HTERT RPE-1 (cell line): ENCODE data around the gene ZFP64.
"Not testable (repeated sequence)": the region's sequence is repeated elsewhere in the genome, so short reads cannot be mapped to it uniquely, and the experiment has no call there.

Experiments
- in situ Hi-C: fragments of 300-500 bp; cut with MboI; formaldehyde crosslinking; loops from 4 replicates; pipeline ENCODE4 v1.14.3; 2020; ENCODE audit warnings: low sequenced_read_pairs

Gene ZFP64

DNA sequence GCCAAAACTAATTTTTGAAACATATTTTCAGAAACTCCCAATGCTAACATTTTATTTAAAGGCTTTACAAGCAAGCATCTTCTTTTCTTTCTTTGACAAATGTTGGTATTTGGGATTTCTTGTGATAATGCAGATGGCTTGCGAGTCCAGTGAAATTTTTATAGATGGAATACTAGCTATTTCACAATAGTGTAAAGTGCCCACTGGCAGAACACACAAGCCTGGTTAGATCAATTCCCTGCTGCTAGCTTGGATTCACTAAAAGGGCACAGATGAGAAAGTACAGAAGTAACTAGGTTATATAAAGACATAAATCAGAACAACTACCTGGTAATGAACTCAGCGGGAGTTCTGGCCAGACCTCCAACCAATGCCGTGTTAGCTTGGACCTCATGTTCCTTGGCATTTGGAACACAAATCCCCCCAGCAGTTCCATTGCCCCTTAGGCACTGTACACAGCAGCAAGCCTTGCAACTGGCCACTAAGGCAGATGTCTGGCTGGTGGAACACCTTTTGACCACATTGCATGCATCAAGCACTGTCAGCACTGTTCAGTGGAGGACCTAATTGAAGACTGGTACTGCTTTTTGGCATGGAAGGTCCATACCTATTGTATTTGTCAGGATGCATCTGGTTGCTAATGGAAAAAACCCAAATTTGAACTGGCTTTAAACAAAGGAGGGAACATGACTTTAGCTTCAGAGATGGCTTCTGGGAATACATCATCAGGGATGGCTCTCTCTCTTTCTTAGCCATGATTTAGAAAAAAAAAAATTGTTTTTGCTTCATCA, 15.6 kb upstream of the ZFP64 start:
- in situ Hi-C loops = no loop called here

DNA sequence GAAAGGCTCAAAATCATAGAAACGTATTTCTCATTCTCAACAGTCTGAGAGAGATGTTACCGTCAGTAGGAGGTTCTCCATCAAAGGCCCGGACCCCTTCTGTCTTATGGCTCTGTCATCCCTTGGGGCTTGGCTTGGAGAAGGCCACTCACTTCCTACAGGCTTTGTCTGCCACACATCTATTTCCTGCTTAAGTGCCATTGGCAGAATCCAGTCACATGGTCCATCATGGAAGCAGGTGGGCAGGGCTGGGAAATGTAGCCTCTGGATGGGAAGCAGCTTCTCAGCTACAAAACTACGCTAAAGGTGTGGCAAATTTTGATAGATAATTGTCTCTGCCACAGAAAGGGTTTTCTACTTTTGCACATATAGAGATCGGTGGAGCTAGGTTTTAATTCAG, 12.6 kb upstream of the ZFP64 start:
- in situ Hi-C loops = no loop called here

DNA sequence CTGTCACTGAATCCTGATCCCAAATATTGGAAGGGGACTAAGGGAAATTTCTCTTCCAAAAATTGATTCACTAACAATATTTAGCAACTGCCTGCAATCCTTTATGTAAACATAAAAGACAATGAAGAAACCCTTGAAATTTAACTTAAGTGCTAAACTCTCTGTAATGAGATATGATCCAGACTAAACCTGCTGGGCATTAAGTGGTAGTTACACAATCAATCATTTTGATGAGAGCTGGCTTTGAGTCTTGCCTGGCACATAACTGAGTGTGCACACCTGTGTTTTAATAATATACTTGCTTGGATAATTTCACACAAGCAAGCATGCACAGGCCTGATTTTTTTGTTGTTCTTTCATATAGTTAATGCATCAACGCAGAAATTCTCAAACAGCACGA, 9.8 kb upstream of the ZFP64 start:
- in situ Hi-C loops = no loop called here

DNA sequence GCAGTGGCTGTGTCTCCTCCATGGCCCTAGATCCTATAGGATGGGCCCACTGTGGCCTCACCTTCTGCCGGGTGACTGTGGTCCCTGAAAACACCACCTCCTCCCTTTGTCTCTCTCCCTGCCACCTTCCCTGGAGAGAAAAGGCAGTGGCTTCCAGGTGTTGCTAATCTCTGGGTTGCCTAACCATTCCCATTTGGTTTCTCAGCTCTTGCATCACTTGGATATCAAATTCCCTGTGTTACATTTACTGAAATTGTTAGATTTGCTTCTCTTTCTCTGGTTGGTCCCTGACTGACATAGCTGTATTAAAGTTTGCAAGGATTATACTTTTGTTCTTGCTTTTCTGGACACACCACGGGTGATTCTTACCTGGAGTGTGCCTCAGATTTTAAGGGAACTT, 9.3 kb upstream of the ZFP64 start:
- in situ Hi-C loops = no loop called here

DNA sequence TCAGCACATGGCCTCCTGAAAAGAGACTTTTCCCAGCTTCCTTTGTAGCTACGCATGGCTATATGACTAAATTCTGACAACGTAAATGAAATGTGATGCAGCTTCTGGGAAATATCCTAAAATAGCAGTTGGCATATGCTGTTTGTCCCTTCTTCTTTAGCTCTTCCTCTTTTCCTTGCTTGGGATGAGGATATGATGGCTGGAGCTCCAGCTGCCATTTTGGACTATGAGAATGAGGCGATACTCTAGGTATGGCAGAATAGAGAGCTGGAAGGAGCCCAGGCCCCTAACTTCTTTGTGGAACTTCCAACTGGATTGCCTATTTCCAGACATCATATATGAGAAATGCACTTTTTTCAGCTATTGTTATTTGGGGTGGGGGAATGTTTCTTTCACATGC, 5.3 kb upstream of the ZFP64 start:
- in situ Hi-C loops = no loop called here

DNA sequence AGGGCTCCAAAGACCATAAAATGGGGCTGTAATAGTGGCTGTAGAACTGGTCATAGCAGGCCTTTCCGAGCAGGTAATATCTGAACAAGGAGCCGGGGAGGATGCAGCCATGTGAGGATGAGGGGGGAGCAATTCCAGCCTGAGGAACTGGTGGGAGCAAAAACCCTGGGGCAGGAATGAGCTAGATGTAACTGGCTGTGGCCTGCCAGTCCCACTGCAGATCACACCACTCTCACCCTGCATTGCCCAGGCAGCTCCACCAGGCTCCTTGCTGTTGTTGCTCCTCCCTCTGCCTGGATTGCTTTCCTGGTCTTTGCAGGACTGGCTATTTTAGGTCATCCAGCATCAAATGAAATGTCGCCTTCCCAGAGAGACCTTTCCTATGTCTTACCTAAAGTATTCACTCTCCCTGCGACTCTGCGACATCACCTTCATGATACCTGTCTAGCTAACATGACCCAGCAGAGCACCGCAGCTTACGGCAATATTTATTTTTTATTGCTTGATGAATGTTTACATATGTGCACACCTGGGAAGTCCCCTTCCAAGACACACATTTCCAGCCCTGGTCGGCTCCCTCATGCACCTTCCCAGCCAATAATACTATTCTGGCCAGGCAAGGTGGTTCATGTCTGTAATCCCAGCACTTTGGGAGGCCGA, 2.4 kb upstream of the ZFP64 start:
- in situ Hi-C loops = no loop called here

DNA sequence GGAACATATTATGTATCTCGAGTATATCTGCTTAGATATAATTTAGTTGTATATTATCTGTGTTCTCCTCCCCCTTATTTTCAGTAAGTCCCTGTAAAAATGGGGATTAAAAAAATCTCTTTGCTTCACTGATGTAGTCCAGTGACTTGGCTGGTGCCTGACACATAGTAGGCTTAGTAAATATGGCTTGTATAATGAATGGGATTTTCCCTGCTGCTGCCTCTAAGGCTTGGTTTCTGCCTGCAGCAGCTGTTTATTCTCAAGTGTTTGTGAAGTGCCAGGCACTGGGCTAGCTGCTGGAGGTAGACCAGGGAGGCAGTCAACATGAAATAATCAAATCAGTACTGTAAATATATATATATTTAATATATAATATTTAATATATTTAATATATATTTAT, 1.6 kb upstream of the ZFP64 start:
- in situ Hi-C loops = no loop called here

DNA sequence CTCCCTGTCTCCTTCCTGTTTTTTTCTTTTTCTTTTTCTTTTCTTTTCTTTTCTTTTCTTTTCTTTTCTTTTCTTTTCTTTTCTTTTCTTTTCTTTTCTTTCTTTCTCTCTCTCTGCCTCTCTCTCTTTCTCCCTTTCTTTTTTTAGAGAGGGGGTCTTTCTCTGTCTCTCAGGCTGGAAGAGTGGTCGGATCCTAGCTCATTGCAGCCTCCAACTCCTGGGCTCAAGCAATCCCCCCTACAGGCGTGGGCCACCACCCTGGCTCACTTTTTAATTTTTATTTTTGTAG, 1.1 kb upstream of the ZFP64 start:
- in situ Hi-C loops = not testable (repeated sequence)

DNA sequence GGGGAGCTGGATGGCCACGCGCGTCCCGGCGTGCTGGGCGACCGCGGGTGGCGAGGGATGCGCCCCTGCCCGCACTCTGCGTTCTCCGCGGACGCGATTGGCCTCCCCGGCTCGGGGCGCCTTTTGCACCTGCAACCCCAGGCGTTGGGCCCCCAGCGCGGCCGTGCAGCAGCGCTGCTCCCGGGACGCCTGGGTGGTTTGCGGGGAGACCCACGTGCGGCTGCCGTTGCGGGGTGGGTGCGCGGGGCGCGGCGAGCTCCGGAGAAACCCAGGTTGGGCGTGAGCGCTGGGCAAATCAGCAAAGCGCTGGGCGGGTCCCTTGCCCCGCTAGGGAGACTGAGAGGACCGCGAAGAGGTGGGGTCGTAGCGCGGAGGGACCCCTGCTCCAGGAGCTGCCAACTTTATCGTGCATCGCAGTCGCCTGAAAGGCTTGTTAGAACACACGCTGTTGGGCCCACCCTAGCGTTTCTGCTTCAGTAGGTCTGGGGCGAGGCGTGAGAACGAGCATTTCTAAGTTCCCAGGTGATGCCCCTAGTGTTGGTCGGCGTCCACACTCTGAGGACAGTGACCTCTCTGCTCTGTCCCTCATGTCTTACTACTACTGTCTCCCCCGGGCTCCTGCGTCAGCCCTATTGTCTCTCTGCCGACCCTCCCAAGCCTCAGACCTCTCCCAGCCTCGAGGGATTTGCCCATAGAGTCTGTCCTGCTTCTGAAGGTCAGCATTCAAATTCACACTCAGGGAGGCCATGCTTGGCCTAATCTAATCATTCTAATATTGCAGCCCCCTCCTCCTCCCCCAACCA, 538 bp upstream of the ZFP64 start:
- in situ Hi-C loops = no loop called here

DNA sequence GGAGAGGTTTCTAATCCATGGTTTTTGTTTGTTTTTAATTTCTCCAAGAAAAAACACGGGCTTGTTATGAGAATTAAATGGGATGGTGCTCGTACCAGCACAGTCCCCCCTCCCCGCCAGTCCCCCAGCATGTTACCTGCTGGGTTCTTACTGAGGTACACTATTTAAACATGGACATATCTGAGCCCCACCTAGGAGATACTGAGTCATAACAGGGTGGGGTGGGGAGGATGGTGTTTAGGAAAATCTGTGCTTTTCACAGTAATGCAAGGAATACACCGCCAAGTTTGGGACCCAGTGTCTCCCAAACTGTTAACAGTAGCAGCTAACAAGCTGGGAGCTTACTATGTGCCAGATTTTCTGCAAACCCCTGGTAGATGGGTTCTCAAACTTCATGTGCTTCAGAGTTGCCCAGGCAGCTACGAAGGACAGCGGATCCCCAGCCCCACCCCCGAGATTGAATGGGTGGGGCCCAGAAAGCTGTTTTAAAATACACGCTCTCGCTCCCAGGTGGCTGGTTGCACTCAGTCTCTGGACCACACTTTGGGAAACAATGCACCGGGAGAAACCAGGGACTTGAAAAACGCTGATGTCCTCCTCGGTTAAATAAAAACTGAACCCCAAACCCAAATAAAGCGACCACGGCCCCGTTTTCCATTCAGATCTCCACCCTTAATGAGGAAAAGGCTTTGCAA, 995 bp downstream of the ZFP64 start:
- in situ Hi-C loops = no loop called here

DNA sequence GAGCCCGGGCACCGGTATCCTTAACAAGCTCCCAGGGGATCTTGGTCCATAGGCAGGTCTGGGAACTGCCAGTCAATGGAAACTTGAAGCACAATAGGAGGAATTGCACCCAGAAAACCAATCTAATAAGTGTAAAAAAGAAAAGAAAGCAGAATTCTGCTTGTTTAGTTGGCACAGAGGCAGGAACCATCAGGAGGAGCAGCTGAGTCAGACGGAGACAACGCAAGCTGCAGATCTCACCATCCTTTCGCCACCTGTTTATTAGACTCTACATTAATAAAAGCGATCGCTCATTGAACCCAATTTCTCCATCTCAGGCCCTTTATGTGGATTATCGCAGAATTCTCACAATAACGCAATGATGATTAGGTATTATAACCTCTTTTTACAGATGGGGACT, 9.8 kb downstream of the ZFP64 start:
- in situ Hi-C loops = no loop called here

DNA sequence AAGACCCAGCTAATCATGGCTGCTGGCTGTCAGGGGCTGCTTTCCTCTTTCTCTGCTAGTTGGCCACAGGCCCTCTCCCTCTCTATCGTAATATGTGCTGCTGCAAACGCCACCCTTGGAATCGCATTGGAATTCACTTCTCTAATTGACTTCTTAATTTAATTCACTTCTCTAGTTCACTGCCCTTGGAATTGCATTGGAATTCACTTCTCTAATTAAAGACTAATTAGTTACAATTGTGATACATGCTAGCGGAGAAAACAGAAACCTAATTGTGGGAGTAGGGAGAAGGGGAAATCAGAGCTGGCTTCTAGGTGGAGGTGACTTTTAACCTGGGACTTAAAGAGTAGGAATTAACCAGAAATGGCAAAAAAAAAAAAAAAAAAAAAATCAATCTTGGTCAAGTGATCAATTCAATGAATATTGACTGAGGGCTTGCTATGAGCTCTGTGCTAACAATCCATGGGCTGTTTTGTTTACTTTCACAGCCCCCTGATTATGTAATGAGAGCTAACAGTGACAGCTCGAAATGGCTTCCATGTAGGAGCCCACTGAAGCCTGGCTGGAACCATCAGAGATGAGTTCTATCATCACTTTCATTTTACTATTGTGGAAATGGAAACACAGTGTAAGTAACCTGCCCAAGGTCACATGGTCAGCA, 11.3 kb downstream of the ZFP64 start:
- in situ Hi-C loops = no loop called here

DNA sequence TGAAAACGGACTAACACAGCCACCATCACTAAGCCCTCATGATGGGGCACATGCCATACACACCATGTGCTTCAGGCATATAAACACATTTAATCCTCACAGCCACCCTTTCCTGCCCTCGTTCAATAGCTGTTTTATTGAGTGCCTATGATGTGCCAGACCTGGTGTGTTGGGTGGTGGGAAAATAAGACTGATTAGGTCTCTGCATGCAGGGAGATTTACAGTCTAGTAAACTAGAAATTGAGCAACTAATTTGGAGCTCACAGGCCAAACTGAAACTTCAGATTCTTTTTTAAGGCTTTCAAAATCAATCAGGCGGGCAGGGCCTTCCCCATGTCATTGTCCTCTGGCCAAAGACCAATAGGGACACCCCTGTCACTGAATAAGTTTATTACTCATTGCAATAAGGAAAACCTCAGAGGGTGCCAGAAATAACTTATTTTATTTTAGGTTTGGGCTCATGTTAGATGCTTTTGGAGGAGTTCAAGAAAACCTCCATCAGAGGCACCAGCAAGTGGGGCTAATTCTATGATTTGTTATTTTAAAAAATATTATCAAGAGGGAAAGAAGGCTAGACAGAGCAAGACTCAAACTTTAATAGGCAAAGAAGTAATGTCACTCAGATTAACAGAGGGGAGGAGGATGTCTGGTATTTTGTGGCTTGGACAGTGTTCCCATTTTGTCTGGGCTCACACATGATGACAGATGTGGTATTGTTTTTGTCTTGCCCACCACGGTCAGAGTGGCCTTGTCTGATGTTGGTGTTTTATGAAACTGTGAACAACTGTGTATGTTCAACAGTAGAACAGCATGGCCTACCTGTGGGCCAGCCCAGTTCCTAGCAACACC, 12.0 kb downstream of the ZFP64 start:
- in situ Hi-C loops = no loop called here

DNA sequence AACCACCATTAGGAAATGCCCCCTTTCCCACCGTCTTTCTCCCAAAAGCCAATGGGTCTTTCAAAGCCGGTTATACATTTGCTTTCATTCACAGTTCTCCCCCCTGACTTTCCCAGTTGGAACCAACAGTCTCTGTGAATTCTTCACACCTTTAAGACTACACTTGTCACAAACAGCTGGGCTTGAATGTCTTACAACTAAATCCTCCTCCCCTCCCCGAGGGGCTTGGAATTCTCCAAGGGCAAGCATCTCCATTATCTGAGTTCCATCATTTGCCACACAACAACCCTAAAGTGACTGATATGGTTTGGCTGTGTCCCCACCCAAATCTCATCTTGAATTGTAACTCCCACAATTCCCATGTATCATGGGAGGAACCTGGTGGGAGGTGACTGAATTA, 12.9 kb downstream of the ZFP64 start:
- in situ Hi-C loops = no loop called here

DNA sequence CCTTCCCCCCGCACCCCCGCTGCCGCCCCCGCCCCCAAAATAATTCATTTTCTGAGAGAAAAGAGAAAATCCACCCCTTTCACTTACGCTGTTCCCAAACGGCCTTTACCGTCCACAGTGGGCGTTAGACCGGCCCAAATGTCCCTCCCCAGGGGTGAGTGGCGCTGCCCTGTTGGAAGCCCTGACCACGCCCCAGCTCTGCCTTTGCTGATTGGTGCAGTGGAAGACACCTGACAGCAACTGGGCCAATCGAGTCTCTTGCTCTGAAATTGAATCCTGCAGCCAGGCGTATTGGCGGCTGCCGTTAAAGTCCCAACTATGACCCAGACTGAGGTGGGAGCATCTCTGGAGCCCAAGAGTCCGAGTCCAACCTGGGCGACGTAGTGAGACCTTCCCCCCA, 15.7 kb downstream of the ZFP64 start:
- in situ Hi-C loops = no loop called here

DNA sequence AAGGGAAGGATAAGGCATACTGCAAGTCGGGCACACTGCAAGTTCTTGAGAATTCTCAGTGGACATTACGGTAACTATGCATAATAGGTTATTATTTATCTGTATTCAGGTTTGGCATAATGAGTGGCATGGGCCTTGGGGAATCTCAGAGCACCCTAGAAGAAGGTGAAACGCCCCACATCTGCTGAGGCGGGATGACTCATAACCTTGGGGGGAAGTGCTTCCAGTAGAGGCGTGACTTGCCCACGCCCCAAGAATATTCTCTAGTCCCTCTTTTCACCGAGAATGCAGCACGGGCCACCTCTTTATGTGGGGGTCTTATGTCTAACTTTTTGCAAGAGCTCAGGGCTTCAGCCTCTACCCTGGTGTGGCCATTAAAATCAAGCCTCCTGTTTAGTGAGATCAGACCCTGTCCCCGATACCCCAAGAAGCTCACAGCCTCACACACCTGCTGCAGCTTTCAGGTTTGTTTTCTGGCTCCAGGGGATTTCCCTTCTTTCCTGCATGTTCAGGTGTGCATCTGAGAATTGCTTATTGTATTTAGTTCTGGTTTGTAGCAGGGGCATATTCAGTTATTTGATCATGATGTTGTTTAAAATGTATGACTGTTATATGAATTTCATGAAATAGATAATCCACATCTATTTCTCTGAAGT, 19.1 kb downstream of the ZFP64 start:
- in situ Hi-C loops = no loop called here

DNA sequence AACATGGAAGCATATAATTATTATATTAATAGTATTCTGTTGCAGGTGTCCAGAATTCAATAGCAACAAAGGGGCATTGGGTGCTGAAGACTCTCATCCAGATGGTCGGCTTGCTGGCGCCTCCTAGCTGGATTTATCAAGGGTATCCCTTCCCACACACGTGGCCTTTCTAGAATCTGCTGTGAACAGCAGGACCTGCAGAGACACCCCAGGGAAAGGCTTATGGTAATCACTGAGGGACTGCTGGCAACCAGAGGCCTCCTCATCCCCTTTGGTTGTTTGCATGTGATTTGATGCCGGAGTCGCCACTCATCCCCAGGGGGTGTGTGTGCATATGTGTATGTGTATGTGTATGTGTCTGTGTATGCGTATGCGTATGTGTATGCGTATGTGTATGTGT, 20.6 kb downstream of the ZFP64 start:
- in situ Hi-C loops = no loop called here

DNA sequence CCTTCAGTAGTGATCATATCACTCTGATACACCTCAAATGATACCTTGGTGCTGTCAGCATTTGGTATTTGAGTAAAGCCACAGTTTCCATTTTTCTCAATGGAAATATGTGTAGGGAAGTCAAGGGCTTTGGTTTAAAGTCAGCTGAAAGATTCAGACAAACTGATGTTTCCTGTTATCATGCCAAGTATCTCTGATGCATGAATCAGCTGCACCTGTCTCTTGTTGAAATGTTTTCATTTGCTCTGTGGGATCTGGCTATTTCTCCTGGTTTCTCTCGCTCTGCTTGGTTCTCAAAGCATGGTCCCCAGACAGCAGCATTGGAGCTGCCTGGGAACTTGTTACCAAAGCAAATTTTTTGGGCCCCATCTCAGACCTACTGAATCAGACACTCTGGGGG, 23.5 kb downstream of the ZFP64 start:
- in situ Hi-C loops = no loop called here

DNA sequence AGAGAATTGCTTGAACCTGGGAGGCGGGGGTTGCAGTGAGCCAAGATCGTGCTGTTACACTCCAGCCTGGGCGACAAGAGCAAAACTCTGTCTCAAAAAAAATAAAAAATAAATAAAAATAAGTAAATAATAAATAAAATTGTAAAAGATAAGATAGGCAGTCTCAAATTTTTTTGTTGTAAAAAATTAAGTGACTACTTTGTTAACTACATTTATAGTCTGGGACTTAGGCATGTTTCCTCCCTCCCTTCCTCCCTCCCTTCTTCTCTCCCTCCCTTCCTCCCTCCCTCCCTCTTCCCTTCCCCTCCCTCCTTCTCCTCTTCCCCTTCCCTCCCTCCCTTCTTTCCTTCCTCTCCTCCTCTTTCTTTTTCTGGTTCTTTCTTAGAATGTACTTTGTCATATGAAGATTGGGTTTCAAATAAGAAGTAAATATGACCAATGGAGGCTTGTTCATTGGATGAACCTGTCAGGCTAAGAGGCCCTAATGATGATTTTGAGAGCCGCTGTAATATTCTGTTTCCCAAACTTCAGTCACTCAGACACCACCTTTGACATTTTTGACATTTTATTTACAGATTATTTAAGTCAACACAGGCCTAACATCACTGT, 24.2 kb downstream of the ZFP64 start:
- in situ Hi-C loops = no loop called here
